Measurements from ENCODE around the gene LRRC8A.

The LRRC8A gene

DNA sequence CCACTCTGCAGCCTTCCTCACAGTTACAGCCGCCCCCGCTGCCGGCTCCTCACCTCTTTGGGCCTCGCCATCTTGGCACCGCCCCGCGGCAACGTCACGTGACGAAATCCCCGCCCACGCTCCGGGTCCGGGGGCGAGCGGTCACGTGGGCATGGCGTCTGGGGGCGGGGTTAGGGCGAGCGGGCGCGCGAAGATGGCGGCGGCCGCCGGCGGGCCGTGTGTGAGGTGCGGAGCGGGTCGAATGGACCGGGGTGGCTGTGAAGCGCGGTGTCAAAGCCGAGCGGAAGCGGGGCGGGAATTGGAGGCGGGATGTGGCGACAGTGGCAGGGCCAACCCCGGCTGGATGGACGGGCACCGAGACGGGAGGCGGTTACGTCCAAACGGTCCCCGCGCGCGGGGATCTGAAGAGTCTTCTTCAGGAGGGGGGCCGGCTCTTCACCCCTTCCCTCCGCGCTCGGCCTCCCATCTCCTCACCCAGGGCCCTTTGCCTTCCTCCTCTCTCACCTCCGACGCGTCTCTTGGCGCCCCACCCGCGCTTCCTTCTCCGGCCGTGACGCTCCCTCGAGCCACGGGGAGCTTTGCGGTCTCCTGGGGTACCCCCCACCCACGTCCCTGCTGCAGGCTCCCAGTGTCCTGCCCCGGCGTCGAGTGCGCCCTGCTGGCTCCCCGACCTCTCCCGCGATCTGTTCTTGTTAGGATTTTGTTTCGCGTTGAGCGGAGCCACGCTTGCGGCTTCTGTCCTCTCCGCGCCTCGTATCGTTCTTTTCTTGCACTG is 65.8 kb downstream of the LRRC8A start, which contains the start of the genes DOLK and NUP188 (continued):
- TF ChIP-seq, protein P1, sequence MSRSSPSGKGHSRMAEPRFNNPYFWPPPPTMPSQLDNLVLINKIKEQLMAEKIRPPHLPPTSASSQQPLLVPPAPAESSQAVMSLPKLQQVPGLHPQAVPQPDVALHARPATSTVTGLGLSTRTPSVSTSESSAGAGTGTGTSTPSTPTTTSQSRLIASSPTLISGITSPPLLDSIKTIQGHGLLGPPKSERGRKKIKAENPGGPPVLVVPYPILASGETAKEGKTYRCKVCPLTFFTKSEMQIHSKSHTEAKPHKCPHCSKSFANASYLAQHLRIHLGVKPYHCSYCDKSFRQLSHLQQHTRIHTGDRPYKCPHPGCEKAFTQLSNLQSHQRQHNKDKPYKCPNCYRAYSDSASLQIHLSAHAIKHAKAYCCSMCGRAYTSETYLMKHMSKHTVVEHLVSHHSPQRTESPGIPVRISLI (tag by site-specific recombination; IDR thresholded peaks at IDR 0.05) = no peak
- peak; percentile 89 for TF ChIP-seq ZNF324 (tag by site-specific recombination; IDR thresholded peaks at IDR 0.05)
- no peak; the same call in 1 of the 2 replicates for TF ChIP-seq SCRT2 (tag by site-specific recombination; IDR thresholded peaks at IDR 0.05)
- TF ChIP-seq ZNF580 (tag by site-specific recombination; IDR thresholded peaks at IDR 0.05) = no peak
- no peak for TF ChIP-seq PRDM1 (tag by site-specific recombination; IDR thresholded peaks at IDR 0.05)
- no peak for TF ChIP-seq ZNF747 (tag by site-specific recombination; IDR thresholded peaks at IDR 0.05)
- TF ChIP-seq ZNF777 (tag by site-specific recombination; IDR thresholded peaks at IDR 0.05; ENCODE audit: borderline replicate concordance) = peak; percentile 84
- 0 out of 2 replicates have a peak, but pooled peaks have one; percentile 58 for TF ChIP-seq ZNF837 (tag by site-specific recombination; IDR thresholded peaks at IDR 0.05)
- no peak for TF ChIP-seq ZNF302 (tag by site-specific recombination; IDR thresholded peaks at IDR 0.05; ENCODE audit: low read depth)
- no peak for TF ChIP-seq CTCF (tag by site-specific recombination; IDR thresholded peaks at IDR 0.05)
- TF ChIP-seq, protein P2, sequence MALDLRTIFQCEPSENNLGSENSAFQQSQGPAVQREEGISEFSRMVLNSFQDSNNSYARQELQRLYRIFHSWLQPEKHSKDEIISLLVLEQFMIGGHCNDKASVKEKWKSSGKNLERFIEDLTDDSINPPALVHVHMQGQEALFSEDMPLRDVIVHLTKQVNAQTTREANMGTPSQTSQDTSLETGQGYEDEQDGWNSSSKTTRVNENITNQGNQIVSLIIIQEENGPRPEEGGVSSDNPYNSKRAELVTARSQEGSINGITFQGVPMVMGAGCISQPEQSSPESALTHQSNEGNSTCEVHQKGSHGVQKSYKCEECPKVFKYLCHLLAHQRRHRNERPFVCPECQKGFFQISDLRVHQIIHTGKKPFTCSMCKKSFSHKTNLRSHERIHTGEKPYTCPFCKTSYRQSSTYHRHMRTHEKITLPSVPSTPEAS (tag by site-specific recombination; IDR thresholded peaks at IDR 0.05) = peak; percentile 49; the same call in 1 of the 2 replicates
- TF ChIP-seq ZNF610 (tag by site-specific recombination; IDR thresholded peaks at IDR 0.05; ENCODE audit: borderline replicate concordance) = peak; percentile 88
- peak; percentile 46; the same call in 1 of the 2 replicates for TF ChIP-seq ZBTB17 (tag by site-specific recombination; IDR thresholded peaks at IDR 0.05)
- no peak for TF ChIP-seq ZNF175 (tag by site-specific recombination; IDR thresholded peaks at IDR 0.05)
- TF ChIP-seq ZNF394 (tag by site-specific recombination; IDR thresholded peaks at IDR 0.05; ENCODE audit: borderline replicate concordance) = no peak
- TF ChIP-seq RBAK (tag by site-specific recombination; IDR thresholded peaks at IDR 0.05) = 0 out of 2 replicates have a peak, but pooled peaks have one; percentile 13
- no peak for TF ChIP-seq PRDM2 (tag by site-specific recombination; IDR thresholded peaks at IDR 0.05; ENCODE audit: borderline replicate concordance)
- TF ChIP-seq KLF9 (tag by site-specific recombination; IDR thresholded peaks at IDR 0.05; ENCODE audit: low read depth) = peak; percentile 96
- peak; percentile 33; the same call in 1 of the 2 replicates for TF ChIP-seq ZNF366 (tag by site-specific recombination; conservative IDR thresholded peaks at IDR 0.05)
- no peak for TF ChIP-seq ZNF146 (tag by site-specific recombination; IDR thresholded peaks at IDR 0.05)
- no peak for TF ChIP-seq ZNF677 (tag by site-specific recombination; IDR thresholded peaks at IDR 0.05)
- TF ChIP-seq ZNF24 (tag by site-specific recombination; IDR thresholded peaks at IDR 0.05) = peak; percentile 83
- TF ChIP-seq ZNF521 (tag by site-specific recombination; IDR thresholded peaks at IDR 0.05) = no peak
- no peak for TF ChIP-seq ZNF48 (tag by site-specific recombination; IDR thresholded peaks at IDR 0.05)
- TF ChIP-seq ZNF560 (tag by site-specific recombination; IDR thresholded peaks at IDR 0.05; ENCODE audit: borderline replicate concordance) = no peak
- TF ChIP-seq ZNF354C (tag by site-specific recombination; IDR thresholded peaks at IDR 0.05; ENCODE audit: borderline replicate concordance, low read depth) = no peak

All from HEK293 (cell line).